ENCODE measurements around the gene TBC1D2. TPM values are rescaled to one million over a fixed set of nuclear protein-coding genes. Genes with fewer than 3 reads are reported as not detected.

TBC1D2 gene
- total RNA-seq, 1 donor from 2014 or later: 2.7 TPM

GRCh38 chr9:98225015-98225442, 30.4 kb downstream of the TBC1D2 start:
- POLR2A ChIA-PET: no interaction called here
- Mint-ChIP-seq H3K36me3 (ENCODE audit: low read depth) (peaks cover 23% of the 10 kb centered on the region), H3K27me3 (no peaks in the 10 kb centered on the region), H3K4me1 (no peaks in the 10 kb centered on the region), H3K9me3 (no peaks in the 10 kb centered on the region), H3K4me3 (no peak overlapping the region), H3K27ac (no peak overlapping the region)
- intact Hi-C loops (cut with micrococcal nuclease): no loop called here
- CTCF ChIA-PET: no interaction called here
- ATAC-seq (ENCODE audit: low read depth) (no peak), DNase-seq (no peak)
- TF ChIP-seq, protein P1, sequence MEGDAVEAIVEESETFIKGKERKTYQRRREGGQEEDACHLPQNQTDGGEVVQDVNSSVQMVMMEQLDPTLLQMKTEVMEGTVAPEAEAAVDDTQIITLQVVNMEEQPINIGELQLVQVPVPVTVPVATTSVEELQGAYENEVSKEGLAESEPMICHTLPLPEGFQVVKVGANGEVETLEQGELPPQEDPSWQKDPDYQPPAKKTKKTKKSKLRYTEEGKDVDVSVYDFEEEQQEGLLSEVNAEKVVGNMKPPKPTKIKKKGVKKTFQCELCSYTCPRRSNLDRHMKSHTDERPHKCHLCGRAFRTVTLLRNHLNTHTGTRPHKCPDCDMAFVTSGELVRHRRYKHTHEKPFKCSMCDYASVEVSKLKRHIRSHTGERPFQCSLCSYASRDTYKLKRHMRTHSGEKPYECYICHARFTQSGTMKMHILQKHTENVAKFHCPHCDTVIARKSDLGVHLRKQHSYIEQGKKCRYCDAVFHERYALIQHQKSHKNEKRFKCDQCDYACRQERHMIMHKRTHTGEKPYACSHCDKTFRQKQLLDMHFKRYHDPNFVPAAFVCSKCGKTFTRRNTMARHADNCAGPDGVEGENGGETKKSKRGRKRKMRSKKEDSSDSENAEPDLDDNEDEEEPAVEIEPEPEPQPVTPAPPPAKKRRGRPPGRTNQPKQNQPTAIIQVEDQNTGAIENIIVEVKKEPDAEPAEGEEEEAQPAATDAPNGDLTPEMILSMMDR (IDR thresholded peaks at IDR 0.05): no peak

GRCh38 chr9:98222885-98223691, 32.4 kb downstream of the TBC1D2 start:
- ATAC-seq (ENCODE audit: low read depth) (no peak), DNase-seq (no peak)
- no peak overlapping the region for H3K4me3 Mint-ChIP-seq
- ChIA-PET POLR2A (no interaction called here), CTCF (no interaction called here)
- no peaks in the 10 kb centered on the region for H3K4me1 Mint-ChIP-seq
- H3K9me3 Mint-ChIP-seq: no peaks in the 10 kb centered on the region
- no peaks in the 10 kb centered on the region for H3K27me3 Mint-ChIP-seq
- intact Hi-C loops (cut with micrococcal nuclease): no loop called here
- H3K36me3 Mint-ChIP-seq (ENCODE audit: low read depth): peaks cover 15% of the 10 kb centered on the region
- no peak overlapping the region for H3K27ac Mint-ChIP-seq
- TF ChIP-seq, protein P1 (IDR thresholded peaks at IDR 0.05): no peak

DNA sequence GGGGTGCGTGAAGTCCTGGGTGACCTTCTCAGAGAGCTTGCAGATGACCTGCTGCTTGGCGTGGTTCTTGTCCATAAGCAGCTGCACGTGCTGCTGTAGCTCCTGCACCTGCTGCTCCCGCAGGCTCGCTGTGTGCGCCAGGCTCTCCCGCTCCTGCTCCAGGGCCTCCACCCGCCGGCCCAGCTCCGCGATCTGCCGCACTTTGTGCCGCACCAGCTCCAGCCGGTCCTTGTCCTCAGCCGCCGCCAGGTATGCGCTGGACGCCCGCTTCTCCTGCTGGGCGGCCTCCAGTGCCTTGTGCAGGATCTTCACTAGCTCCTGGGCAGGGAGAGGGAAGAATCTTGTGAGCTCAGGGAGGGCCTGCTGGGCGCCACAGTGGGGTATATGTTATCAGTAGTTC, 34.5 kb downstream of the TBC1D2 start:
- ATAC-seq (ENCODE audit: low read depth): no peak
- TF ChIP-seq, protein P1 (IDR thresholded peaks at IDR 0.05): no peak

GRCh38 chr9:98219794-98220370, 35.6 kb downstream of the TBC1D2 start:
- TF ChIP-seq, protein P1 (IDR thresholded peaks at IDR 0.05): no peak
- CTCF ChIA-PET: no interaction called here
- DNase-seq (no peak), ATAC-seq (ENCODE audit: low read depth) (no peak)
- no peaks in the 10 kb centered on the region for H3K9me3 Mint-ChIP-seq
- H3K27ac Mint-ChIP-seq: no peak overlapping the region
- intact Hi-C loops (cut with micrococcal nuclease): no loop called here
- H3K4me3 Mint-ChIP-seq: no peak overlapping the region
- H3K4me1 Mint-ChIP-seq: no peaks in the 10 kb centered on the region
- H3K36me3 Mint-ChIP-seq (ENCODE audit: low read depth): peaks cover 8% of the 10 kb centered on the region
- H3K27me3 Mint-ChIP-seq: no peaks in the 10 kb centered on the region
- POLR2A ChIA-PET: no interaction called here

More for the DNA sequence above, 34.5 kb downstream of the TBC1D2 start:
- DNase-seq: no peak
- ChIA-PET POLR2A (interaction anchor here (0.6 kb wide), 1 partner anchor 21 kb away, joined by 8 read pairs; no protein-coding TSS in a partner anchor), CTCF (no interaction called here)
- Mint-ChIP-seq H3K9me3 (no peaks in the 10 kb centered on the region), H3K27me3 (no peaks in the 10 kb centered on the region), H3K4me1 (no peaks in the 10 kb centered on the region), H3K36me3 (ENCODE audit: low read depth) (peaks cover 7% of the 10 kb centered on the region), H3K4me3 (no peak overlapping the region), H3K27ac (no peak overlapping the region)
- intact Hi-C loops (cut with micrococcal nuclease): no loop called here

- Mint-ChIP-seq H3K36me3 (ENCODE audit: low read depth) (peaks cover 10% of the 10 kb centered on the region), H3K4me1 (no peaks in the 10 kb centered on the region), H3K9me3 (no peaks in the 10 kb centered on the region), H3K27ac (no peak overlapping the region), H3K4me3 (no peak overlapping the region), H3K27me3 (no peaks in the 10 kb centered on the region)
- CTCF ChIA-PET: no interaction called here
- ATAC-seq (ENCODE audit: low read depth): no peak
- intact Hi-C loops (cut with micrococcal nuclease): no loop called here
- TF ChIP-seq, protein P1 (IDR thresholded peaks at IDR 0.05): no peak
- no peak for DNase-seq
- POLR2A ChIA-PET: no interaction called here
These were observed 36.1 kb downstream of the TBC1D2 start for GRCh38 chr9:98219364-98219716.
